Astrocyte (in vitro differentiated cells and primary cell): ENCODE measurements around the gene ZNF408. TPM values are rescaled to one million over a fixed set of nuclear protein-coding genes. Genes with fewer than 3 reads are reported as not detected.

Experiments
- DNase-seq: peaks from one replicate; pipeline ENCODE4 v3.0.0-alpha.2; 2010; ENCODE audit warnings: low read depth
- FAIRE-seq: peaks from 2 replicates; lab custom pipeline; 2011; peaks lifted over from hg19 to GRCh38; lab: Jason Lieb, UNC
- H2AFZ ChIP-seq: 2 replicates; pipeline ENCODE4 v1.6.0; 2012; ENCODE audit warnings: low read depth, low read length, inconsistent platforms
- H3K27ac ChIP-seq: 2 replicates; pipeline ENCODE4 v1.5.1; 2011; ENCODE audit warnings: low read depth, low read length, inconsistent platforms
- H3K27me3 ChIP-seq: 2 replicates; pipeline ENCODE4 v1.6.0; 2011; ENCODE audit warnings: low read length, inconsistent platforms; ENCODE audit not compliant: insufficient read depth
- H3K36me3 ChIP-seq: 2 replicates; pipeline ENCODE4 v1.5.1; 2011; ENCODE audit warnings: low read length, inconsistent platforms; ENCODE audit not compliant: insufficient read depth
- H3K4me1 ChIP-seq: 2 replicates; pipeline ENCODE4 v1.5.1; 2011; ENCODE audit warnings: low read length, inconsistent platforms; ENCODE audit not compliant: insufficient read depth
- H3K4me2 ChIP-seq: 2 replicates; pipeline ENCODE4 v1.6.0; 2012; ENCODE audit warnings: low read length, inconsistent platforms
- H3K4me3 ChIP-seq: 2 replicates; pipeline ENCODE4 v1.5.1; 2011; ENCODE audit warnings: low read depth, mild to moderate bottlenecking, low read length, inconsistent platforms; ENCODE audit not compliant: insufficient read depth
- H3K79me2 ChIP-seq: 2 replicates; pipeline ENCODE4 v1.6.0; 2012; ENCODE audit warnings: mild to moderate bottlenecking, low read length, inconsistent platforms; ENCODE audit not compliant: insufficient read depth
- H3K9ac ChIP-seq: 2 replicates; pipeline ENCODE4 v1.6.0; 2012; ENCODE audit warnings: mild to moderate bottlenecking, low read length, inconsistent platforms
- H3K9me3 ChIP-seq: 2 replicates; pipeline ENCODE4 v1.5.1; 2012; ENCODE audit warnings: low read depth, mild to moderate bottlenecking, low read length, inconsistent platforms; ENCODE audit not compliant: insufficient read depth
- H4K20me1 ChIP-seq: 2 replicates; pipeline ENCODE4 v1.6.0; 2012; ENCODE audit warnings: low read length, inconsistent platforms; ENCODE audit not compliant: insufficient read depth
- H3K27ac Mint-ChIP-seq: one replicate; pipeline ENCODE4 v1.8.0; 2021; ENCODE audit warnings: mild to moderate bottlenecking, mixed read lengths; ENCODE audit not compliant: unreplicated experiment
- H3K27me3 Mint-ChIP-seq: one replicate; pipeline ENCODE4 v1.8.0; 2021; ENCODE audit warnings: low read depth, mixed read lengths; ENCODE audit not compliant: unreplicated experiment
- H3K36me3 Mint-ChIP-seq: one replicate; pipeline ENCODE4 v1.8.0; 2021; ENCODE audit warnings: low read depth, mixed read lengths; ENCODE audit not compliant: unreplicated experiment
- H3K4me1 Mint-ChIP-seq: one replicate; pipeline ENCODE4 v1.8.0; 2021; ENCODE audit warnings: low read depth, mixed read lengths; ENCODE audit not compliant: unreplicated experiment
- H3K4me3 Mint-ChIP-seq: one replicate; pipeline ENCODE4 v1.8.0; 2021; ENCODE audit warnings: mild to moderate bottlenecking, moderate library complexity, mixed read lengths; ENCODE audit not compliant: unreplicated experiment
- H3K9me3 Mint-ChIP-seq: one replicate; pipeline ENCODE4 v1.8.0; 2021; ENCODE audit warnings: mild to moderate bottlenecking, mixed read lengths; ENCODE audit not compliant: unreplicated experiment
- CTCF ChIP-seq: IDR thresholded peaks from 2 replicates; pipeline ENCODE4 v1.5.1; 2011; ENCODE audit warnings: low read depth, mild to moderate bottlenecking, inconsistent platforms, low read length, moderate library complexity; ENCODE audit not compliant: insufficient read depth
- EZH2 ChIP-seq: IDR thresholded peaks from 2 replicates; pipeline ENCODE4 v1.6.1; 2012; ENCODE audit warnings: mild to moderate bottlenecking, low read length, inconsistent platforms; ENCODE audit not compliant: insufficient read depth
- total RNA-seq: library from RNA; stranded (reverse); gene quantifications from 2 replicates; pipeline ENCODE4 v1.2.1, GENCODE V29; 2021

ZNF408 gene
- total RNA-seq, 1 donor from 2014 or later = 18.3 TPM

DNA sequence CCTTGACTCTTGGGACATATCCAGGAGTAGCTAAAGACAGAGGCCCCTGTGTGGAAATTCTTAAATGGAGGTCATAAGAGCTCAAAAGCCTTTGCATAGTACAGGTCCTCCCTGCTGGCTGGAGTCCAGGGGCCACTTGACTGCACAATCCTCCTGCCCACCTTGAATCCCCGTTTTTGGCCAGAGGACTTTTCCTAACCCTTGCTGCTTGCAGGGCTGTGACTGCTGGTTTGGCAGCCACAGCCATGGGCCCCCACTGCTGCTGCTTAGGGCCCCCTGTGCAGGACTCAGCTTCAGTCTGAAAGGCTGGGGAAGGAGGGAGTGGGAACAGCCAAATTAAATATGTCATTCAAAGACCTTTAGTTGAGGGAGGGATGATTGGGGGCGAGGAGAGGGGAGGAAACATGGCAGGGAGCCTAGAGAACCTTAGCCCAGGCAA, 33.8 kb upstream of the ZNF408 start:
- H3K36me3 ChIP-seq = peaks cover 40% of the 10 kb centered on the region
- FAIRE-seq = no peak

GRCh38 chr11:46668480-46669085, 32.2 kb upstream of the ZNF408 start:
- Histone ChIP-seq H3K4me3 (no peak overlapping the region), H3K79me2 (no peaks in the 10 kb centered on the region), H3K9me3 (no peaks in the 10 kb centered on the region), H3K9ac (no peak overlapping the region), H3K4me2 (no peak overlapping the region), H2AFZ (no peak overlapping the region), H3K36me3 (peaks cover 42% of the 10 kb centered on the region), H3K27me3 (no peaks in the 10 kb centered on the region), H4K20me1 (peaks cover 5% of the 10 kb centered on the region), H3K4me1 (peaks cover 2% of the 10 kb centered on the region), H3K27ac (no peak overlapping the region)
- FAIRE-seq = no peak
- TF ChIP-seq EZH2 = no peak
- no peak for TF ChIP-seq CTCF
- Mint-ChIP-seq H3K4me3 (no peak overlapping the region), H3K9me3 (no peaks in the 10 kb centered on the region), H3K36me3 (peaks cover 34% of the 10 kb centered on the region), H3K4me1 (peaks cover 8% of the 10 kb centered on the region), H3K27me3 (no peaks in the 10 kb centered on the region), H3K27ac (no peak overlapping the region)
- DNase-seq = no peak

More for the DNA sequence above, 33.8 kb upstream of the ZNF408 start:
- no peaks in the 10 kb centered on the region for H3K79me2 ChIP-seq
- H3K4me1 Mint-ChIP-seq = peaks cover 12% of the 10 kb centered on the region
- no peak overlapping the region for H3K4me3 ChIP-seq
- no peak overlapping the region for H3K27ac ChIP-seq
- no peak for DNase-seq
- H2AFZ ChIP-seq = no peak overlapping the region
- H3K9me3 Mint-ChIP-seq = no peaks in the 10 kb centered on the region
- H3K27me3 Mint-ChIP-seq = no peaks in the 10 kb centered on the region
- H3K27me3 ChIP-seq = no peaks in the 10 kb centered on the region
- H3K9ac ChIP-seq = no peak overlapping the region
- H3K27ac Mint-ChIP-seq = no peak overlapping the region
- no peak overlapping the region for H3K4me2 ChIP-seq
- peaks cover 7% of the 10 kb centered on the region for H3K4me1 ChIP-seq
- H4K20me1 ChIP-seq = peaks cover 8% of the 10 kb centered on the region
- no peak overlapping the region for H3K4me3 Mint-ChIP-seq
- TF ChIP-seq EZH2 = no peak
- no peak for TF ChIP-seq CTCF
- H3K36me3 Mint-ChIP-seq = peaks cover 30% of the 10 kb centered on the region
- H3K9me3 ChIP-seq = no peaks in the 10 kb centered on the region

DNA sequence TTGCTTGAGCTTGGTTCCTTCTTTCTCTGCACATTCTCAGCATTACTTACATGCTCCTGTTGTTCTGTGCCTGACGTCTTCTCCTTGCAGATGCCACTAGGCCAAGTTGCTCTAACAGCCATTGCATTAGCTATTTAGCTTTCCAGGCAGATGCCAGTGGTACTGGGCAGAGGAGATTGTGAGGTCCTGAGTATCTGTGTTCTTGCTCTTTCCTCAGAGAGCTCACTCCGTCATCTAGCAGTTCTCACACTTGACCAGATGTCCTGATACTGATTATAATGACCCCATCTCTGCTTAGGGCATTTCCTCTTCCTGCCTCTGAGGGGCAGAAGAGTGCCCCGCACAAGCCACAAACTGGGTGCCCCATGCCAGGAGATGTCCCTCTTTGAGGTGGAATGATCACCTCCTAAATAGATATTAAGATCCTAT, 31.1 kb upstream of the ZNF408 start:
- Mint-ChIP-seq H3K36me3 (peaks cover 33% of the 10 kb centered on the region), H3K4me3 (no peak overlapping the region)

More for the DNA sequence above, 31.1 kb upstream of the ZNF408 start:
- DNase-seq = no peak
- Histone ChIP-seq H3K9me3 (no peaks in the 10 kb centered on the region), H3K36me3 (peaks cover 43% of the 10 kb centered on the region), H3K4me3 (no peak overlapping the region), H4K20me1 (peaks cover 2% of the 10 kb centered on the region), H3K27ac (no peak overlapping the region), H2AFZ (no peak overlapping the region), H3K9ac (no peak overlapping the region), H3K27me3 (no peaks in the 10 kb centered on the region), H3K4me1 (peaks cover under 1% of the 10 kb centered on the region), H3K79me2 (no peaks in the 10 kb centered on the region), H3K4me2 (no peak overlapping the region)
- Mint-ChIP-seq H3K27ac (no peak overlapping the region), H3K27me3 (no peaks in the 10 kb centered on the region), H3K4me1 (peaks cover 9% of the 10 kb centered on the region), H3K9me3 (no peaks in the 10 kb centered on the region)
- no peak for FAIRE-seq
- TF ChIP-seq EZH2 = no peak
- TF ChIP-seq CTCF = no peak
